Subcutaneous adipose tissue (tissue), 4 donors: Measurements from ENCODE around the gene COBL. TPM values are rescaled to one million over a fixed set of nuclear protein-coding genes. Genes with fewer than 3 reads are reported as not detected.

ENCODE experiments used
- total RNA-seq, 4 donors: library from RNA; depleted of rRNA; stranded (reverse); fragments of >200 nt; gene quantifications; one replicate each; pipeline ENCODE4 v1.1.0, GENCODE V29; 2016
- TF ChIP-seq, protein P1 (sequence below): fragments of 450-650 bp; IDR thresholded peaks from one replicate; pipeline ENCODE4 v1.5.1; 2016; ENCODE audit warnings: low read depth, mild to moderate bottlenecking, control low read depth, antibody characterized with exemption, moderate library complexity

COBL gene
- total RNA-seq, 4 donors from 2014 or later: 0.51 to 1.8 (median 0.93) TPM

DNA sequence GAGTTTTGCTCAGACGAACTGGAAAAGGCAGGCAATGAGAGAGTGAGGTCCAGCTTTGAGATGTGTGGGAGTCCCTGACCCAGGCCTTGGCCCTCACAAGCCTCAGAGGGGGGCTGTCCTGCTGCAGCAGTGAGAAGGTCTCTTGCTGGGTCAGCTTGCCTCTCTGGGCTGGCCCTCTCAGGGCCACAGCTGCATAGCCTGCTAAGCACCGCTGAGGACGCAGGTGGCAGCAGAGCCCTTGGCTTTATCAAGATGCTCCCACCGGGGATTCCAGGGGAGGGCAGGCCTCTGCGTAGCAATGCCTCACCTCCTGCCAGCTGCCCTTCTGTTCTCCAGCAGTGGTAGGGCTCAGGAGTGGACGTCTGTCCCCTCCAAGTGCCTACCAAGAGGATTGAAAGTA lies 128.7 kb downstream of the COBL start:
- TF ChIP-seq, protein P1, sequence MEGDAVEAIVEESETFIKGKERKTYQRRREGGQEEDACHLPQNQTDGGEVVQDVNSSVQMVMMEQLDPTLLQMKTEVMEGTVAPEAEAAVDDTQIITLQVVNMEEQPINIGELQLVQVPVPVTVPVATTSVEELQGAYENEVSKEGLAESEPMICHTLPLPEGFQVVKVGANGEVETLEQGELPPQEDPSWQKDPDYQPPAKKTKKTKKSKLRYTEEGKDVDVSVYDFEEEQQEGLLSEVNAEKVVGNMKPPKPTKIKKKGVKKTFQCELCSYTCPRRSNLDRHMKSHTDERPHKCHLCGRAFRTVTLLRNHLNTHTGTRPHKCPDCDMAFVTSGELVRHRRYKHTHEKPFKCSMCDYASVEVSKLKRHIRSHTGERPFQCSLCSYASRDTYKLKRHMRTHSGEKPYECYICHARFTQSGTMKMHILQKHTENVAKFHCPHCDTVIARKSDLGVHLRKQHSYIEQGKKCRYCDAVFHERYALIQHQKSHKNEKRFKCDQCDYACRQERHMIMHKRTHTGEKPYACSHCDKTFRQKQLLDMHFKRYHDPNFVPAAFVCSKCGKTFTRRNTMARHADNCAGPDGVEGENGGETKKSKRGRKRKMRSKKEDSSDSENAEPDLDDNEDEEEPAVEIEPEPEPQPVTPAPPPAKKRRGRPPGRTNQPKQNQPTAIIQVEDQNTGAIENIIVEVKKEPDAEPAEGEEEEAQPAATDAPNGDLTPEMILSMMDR: no peak

DNA sequence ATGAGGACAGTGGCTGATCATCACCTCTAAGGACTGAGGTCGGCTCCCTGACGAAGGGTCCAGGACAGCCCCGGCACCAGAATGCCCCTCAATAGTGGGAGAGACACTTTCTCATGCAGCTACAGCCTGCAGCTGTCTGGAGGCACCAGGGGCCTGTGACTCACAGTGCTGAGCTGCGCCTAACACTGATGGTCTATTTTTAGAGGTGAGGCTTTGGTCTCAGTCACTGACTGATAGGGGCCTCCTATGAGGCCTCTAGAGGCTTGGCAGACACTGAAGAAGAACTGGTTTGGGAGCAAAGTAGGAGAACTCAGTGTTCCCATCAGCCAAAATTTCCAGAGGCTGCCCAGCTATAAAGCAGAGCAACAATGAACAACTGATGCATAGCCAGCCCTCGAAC lies 130.1 kb downstream of the COBL start:
- TF ChIP-seq, protein P1: no peak

DNA sequence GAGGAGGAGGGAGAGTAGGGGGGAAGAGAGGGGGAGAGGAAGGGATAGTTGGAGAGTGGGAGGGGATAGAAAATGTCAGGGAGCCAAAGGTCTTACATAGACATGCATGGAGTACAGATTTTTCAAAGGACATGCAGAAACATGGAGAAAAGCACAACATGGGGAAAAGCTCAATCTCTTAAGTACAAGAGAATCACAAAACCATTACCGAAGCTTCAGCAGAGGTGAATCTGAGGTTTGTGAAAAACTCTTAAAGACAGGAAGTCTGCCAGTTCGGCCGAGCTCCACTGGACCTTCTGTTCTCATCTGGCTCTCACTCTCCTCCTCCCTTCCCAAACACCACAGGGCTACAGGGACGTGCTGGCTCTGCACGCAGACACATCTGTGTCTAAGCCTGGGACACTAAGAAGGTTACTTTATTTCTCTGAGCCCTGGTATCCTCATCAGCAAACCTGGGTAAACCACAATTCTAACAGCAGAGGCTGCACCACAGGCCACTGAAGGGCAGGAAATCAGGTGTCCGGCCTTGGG lies 133.9 kb downstream of the COBL start:
- TF ChIP-seq, protein P1: no peak

DNA sequence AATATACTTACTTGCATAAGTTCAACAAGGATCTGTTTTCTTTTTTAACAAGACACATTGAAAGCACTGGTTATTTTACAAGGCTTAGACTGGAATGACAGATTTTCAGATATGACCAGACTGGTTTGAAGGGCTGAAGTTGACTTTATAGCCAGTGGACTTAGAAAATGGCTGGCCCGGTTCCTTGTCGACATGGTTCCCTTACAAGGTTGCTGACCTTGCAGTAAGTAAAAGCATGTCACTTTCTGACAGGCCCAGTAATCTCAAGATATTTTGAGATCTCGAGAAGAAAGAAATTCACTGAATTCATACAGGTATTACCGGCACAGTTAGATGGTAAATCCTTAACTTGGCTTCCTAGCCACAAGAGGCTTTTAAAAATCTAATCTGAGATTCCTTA lies 136.5 kb downstream of the COBL start:
- TF ChIP-seq, protein P1: no peak

DNA sequence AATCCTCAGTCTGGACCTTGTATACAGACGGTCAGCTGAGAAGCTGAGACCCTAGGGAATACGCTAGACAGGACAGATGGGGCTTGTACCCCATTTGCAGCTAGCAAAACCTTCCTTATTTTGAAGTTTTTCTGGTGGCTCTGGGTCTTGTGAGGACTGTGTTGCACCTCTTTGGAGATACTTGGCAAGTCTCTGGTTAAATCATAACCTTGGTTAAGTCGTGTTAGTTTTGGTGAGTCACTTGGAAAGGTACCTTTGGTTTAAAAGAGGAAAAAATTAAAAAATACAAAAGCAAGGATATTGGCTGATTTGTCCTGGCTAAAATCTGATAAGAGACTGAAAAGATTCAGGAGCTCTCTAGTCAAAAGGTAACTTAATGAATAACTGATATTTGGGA lies 140.6 kb downstream of the COBL start:
- TF ChIP-seq, protein P1: no peak

DNA sequence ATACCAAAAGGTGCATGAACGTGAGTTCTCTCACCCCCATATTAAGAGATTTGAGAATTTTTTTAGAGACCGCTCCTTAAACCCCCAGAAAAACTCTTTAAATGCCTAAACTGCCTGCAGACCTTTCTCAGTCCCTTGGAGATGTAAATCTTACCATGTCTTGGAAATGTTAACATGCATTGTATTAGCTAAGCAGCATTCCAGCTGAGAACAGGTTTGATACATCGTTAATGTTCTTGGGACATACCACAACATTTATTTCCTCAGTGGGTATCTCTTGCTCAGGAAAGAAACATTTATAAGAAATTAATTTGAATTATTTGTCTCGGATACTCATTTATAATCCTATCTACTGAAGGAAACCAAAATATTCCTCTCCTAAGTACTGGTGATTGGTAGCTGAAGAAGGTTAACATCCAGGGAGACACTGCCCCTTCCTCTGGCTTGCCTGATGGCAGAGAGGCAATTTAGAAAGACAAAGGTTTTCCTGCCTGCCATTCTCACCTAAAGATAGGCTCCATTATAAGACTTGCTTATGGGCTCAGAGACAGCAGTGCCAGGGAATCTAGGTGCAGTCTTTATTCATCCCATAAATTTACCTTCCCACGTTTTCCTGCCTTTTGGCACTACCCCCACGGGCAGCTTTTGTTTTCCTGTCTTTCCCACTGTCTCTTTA lies 141.2 kb downstream of the COBL start:
- TF ChIP-seq, protein P1: no peak

DNA sequence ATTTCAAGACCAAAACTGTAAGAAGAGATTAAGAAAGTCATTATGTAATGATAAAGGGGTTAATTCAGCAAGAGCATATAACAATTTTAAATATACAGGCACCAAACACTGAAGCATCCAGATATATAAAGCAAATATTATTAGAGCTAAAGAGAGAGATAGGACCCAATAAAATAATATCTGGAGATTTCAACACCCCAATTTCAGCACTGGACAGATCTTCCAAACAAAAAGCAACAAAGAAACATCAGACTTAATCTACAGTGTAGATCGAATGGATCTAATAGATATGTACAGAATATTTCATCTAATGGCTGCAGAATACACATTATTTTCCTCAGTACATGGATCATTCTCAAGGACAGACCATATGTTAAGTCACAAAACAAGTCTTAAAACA lies 151.3 kb downstream of the COBL start:
- TF ChIP-seq, protein P1: no peak
